GM18870 (cell line): ENCODE data around the gene TJAP1.
"Not testable (repeated sequence)": the region's sequence is repeated elsewhere in the genome, so short reads cannot be mapped to it uniquely, and the experiment has no call there.

Experiments used
- ATAC-seq: cut with Tn5 transposase; IDR thresholded peaks from one replicate; pipeline ENCODE4 v1.9.1; 2021; ENCODE audit warnings: moderate library complexity; ENCODE audit not compliant: unreplicated experiment

TJAP1 gene

DNA sequence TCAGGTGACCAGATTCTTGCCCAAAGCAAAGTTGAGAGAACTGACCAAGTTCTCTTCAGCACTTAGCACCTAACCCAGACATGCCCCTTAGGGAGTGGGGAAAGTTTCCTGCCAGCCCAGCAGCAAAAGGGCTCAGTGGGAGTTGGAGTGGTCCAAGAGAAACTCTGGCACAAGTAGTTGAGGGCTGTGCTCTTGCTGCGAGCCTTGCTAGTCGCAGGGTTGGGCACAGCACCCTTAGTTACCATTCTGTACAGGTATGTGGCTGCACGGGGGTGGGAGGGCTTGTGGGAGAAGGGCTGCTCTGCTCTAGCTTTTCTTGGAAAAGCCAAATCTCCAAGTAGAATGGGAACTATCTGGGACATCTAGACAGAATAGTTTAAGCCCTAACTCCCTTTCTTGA, 45.9 kb downstream of the TJAP1 start:
- ATAC-seq, result no peak

DNA sequence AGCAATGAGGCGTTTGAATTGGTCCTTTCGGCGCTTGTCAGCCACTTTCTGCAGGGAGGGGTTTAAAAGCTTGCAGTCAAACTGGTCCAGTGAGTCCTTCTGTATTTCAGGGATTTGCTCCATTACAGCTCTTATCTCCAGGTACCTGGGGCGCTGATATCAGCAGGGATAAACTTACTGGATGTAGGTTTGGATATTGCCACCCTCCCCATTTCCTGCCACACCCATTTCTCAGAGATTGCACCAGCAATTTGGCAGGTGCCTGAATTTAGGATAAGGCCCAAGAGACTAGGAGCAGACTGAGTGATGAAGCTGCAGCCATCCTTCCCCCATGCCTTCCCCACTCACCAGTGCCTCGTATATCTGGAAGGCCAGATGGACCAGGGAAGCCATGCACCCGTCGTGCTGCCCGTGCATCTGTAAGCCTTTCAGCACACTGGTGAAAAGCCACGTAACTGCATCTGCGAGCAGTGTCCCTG, 47.2 kb downstream of the TJAP1 start:
- ATAC-seq, result no peak

DNA sequence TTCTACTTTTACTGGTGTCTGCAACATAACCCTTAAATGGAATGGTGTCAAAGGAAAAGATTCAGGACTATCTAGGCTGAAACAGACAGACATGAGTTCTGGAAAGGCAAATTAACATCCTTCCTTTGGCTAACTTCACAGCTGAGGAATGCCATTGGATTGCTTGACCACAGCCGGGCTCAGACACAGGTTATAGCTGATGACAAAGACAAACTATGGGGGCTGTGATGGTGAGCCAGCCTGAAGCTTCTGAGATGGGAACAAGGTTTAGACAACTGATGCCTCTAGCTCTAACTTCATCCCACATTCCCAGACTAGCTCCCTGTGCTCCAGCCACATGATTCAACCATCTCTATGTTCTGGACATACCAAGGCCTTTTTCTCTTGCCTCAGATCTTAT, 54.8 kb downstream of the TJAP1 start:
- no peak for ATAC-seq

- ATAC-seq, result not testable (repeated sequence)
Observed at GRCh38 chr6:43538986-43539385, 61.6 kb downstream of the TJAP1 start.

- ATAC-seq, result not testable (repeated sequence)
Observed at GRCh38 chr6:43539409-43539808, 62.0 kb downstream of the TJAP1 start.

- ATAC-seq, result no peak
Observed at GRCh38 chr6:43540507-43540906, 63.1 kb downstream of the TJAP1 start.

GRCh38 chr6:43541774-43542471, 64.6 kb downstream of the TJAP1 start:
- no peak for ATAC-seq

GRCh38 chr6:43544461-43544860, 67.1 kb downstream of the TJAP1 start:
- no peak for ATAC-seq

- ATAC-seq, result no peak
Observed at GRCh38 chr6:43547222-43547621, 69.9 kb downstream of the TJAP1 start.
